A549 (cell line): ENCODE measurements around the gene MED13L.
"Not testable (repeated sequence)": the region's sequence is repeated elsewhere in the genome, so short reads cannot be mapped to it uniquely, and the experiment has no call there.

Experiments used
- CHD2 ChIP-seq: fragments of 150-350 bp; IDR thresholded peaks from 2 replicates; pipeline ENCODE4 v1.6.1; 2014; ENCODE audit warnings: low read length; ENCODE audit not compliant: partially characterized antibody
- FOSL2 ChIP-seq, 2 experiments: fragments of 450-650 bp in 1 of 2; fragments of >200 bp in 1 of 2; sonication (Bioruptor Twin) in 1 of 2; formaldehyde crosslinking; IDR thresholded peaks; 2 replicates each; pipeline versions ENCODE4 v1.5.0 to v1.6.1; 2016 to 2020; ENCODE audit warnings: mild to moderate bottlenecking in 1 of 2, moderate library complexity in 1 of 2
- GATA3 ChIP-seq: IDR thresholded peaks from 2 replicates; pipeline ENCODE4 v1.6.1; 2012; ENCODE audit warnings: borderline replicate concordance
- POLR2AphosphoS2 ChIP-seq: conservative IDR thresholded peaks from 2 replicates; pipeline ENCODE4 v1.6.1; 2012; ENCODE audit warnings: low read length, improper control_type of control experiment, inconsistent platforms
- RARB ChIP-seq: fragments of 250-450 bp; sonication (Bioruptor Pico); IDR thresholded peaks from 2 replicates; pipeline ENCODE4 v1.8.0; 2021; ENCODE audit warnings: mild to moderate bottlenecking, moderate library complexity
- RCOR1 ChIP-seq: fragments of 150-350 bp; IDR thresholded peaks from 2 replicates; pipeline ENCODE4 v1.6.1; 2014; ENCODE audit warnings: antibody characterized with exemption, low read length, low read depth
- SMC3 ChIP-seq: fragments of >200 bp; sonication (Bioruptor Twin); formaldehyde crosslinking; IDR thresholded peaks from 3 replicates; pipeline ENCODE4 v1.6.1; 2018; ENCODE audit warnings: inconsistent platforms
- TF ChIP-seq, protein P1 (sequence below): fragments of >200 bp; sonication (Bioruptor Twin); formaldehyde crosslinking; IDR thresholded peaks from 3 replicates; pipeline ENCODE4 v1.6.1; 2016
- TF ChIP-seq, protein P2 (sequence below): fragments of >200 bp; sonication (Bioruptor Twin); formaldehyde crosslinking; IDR thresholded peaks from 3 replicates; pipeline ENCODE4 v1.5.1; 2016
- TF ChIP-seq, protein P3 (sequence below): fragments of 200-600 bp; sonication (generic); IDR thresholded peaks from 2 replicates; pipeline ENCODE4 v1.6.1; 2016; ENCODE audit warnings: antibody characterized with exemption, mild to moderate bottlenecking, moderate library complexity
- TF ChIP-seq, protein P4 (sequence below): fragments of 150-350 bp; IDR thresholded peaks from 2 replicates; pipeline ENCODE4 v1.6.1; 2014; ENCODE audit warnings: low read depth, mild to moderate bottlenecking, low read length
- TF ChIP-seq, protein P5 (sequence below): fragments of 450-650 bp; IDR thresholded peaks from 2 replicates; pipeline ENCODE4 v1.6.1; 2014; ENCODE audit warnings: antibody characterized with exemption

DNA sequence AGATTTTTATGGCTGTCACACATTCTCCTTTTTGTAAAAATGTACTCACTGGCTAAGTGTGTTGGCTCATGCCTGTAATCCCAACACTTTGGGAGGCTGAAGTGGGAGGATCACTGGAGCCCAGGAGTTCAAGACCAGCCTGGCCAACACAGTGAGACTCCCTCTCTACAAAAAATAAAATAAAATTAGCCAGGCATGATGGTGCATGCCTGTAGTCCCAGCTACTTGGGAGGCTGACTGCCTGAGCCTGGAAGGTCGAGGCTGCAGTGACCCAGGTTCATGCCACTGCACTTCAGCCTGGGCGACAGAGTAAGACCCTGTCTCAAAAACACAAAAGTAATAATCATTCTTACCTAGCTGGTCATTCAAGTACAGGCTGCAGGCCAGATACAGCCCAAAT lies 300.7 kb downstream of the MED13L start:
- not testable (repeated sequence) for TF ChIP-seq CHD2; SMC3; RCOR1; FOSL2 (IDR thresholded peaks at IDR 0.05); FOSL2 (CRISPR knock-in tag; IDR thresholded peaks at IDR 0.05); RARB (CRISPR knock-in tag); GATA3; POLR2AphosphoS2
- TF ChIP-seq, protein P1, sequence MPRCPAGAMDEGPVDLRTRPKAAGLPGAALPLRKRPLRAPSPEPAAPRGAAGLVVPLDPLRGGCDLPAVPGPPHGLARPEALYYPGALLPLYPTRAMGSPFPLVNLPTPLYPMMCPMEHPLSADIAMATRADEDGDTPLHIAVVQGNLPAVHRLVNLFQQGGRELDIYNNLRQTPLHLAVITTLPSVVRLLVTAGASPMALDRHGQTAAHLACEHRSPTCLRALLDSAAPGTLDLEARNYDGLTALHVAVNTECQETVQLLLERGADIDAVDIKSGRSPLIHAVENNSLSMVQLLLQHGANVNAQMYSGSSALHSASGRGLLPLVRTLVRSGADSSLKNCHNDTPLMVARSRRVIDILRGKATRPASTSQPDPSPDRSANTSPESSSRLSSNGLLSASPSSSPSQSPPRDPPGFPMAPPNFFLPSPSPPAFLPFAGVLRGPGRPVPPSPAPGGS: not testable (repeated sequence)
- TF ChIP-seq, protein P2, sequence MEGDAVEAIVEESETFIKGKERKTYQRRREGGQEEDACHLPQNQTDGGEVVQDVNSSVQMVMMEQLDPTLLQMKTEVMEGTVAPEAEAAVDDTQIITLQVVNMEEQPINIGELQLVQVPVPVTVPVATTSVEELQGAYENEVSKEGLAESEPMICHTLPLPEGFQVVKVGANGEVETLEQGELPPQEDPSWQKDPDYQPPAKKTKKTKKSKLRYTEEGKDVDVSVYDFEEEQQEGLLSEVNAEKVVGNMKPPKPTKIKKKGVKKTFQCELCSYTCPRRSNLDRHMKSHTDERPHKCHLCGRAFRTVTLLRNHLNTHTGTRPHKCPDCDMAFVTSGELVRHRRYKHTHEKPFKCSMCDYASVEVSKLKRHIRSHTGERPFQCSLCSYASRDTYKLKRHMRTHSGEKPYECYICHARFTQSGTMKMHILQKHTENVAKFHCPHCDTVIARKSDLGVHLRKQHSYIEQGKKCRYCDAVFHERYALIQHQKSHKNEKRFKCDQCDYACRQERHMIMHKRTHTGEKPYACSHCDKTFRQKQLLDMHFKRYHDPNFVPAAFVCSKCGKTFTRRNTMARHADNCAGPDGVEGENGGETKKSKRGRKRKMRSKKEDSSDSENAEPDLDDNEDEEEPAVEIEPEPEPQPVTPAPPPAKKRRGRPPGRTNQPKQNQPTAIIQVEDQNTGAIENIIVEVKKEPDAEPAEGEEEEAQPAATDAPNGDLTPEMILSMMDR: not testable (repeated sequence)
- TF ChIP-seq, protein P3, sequence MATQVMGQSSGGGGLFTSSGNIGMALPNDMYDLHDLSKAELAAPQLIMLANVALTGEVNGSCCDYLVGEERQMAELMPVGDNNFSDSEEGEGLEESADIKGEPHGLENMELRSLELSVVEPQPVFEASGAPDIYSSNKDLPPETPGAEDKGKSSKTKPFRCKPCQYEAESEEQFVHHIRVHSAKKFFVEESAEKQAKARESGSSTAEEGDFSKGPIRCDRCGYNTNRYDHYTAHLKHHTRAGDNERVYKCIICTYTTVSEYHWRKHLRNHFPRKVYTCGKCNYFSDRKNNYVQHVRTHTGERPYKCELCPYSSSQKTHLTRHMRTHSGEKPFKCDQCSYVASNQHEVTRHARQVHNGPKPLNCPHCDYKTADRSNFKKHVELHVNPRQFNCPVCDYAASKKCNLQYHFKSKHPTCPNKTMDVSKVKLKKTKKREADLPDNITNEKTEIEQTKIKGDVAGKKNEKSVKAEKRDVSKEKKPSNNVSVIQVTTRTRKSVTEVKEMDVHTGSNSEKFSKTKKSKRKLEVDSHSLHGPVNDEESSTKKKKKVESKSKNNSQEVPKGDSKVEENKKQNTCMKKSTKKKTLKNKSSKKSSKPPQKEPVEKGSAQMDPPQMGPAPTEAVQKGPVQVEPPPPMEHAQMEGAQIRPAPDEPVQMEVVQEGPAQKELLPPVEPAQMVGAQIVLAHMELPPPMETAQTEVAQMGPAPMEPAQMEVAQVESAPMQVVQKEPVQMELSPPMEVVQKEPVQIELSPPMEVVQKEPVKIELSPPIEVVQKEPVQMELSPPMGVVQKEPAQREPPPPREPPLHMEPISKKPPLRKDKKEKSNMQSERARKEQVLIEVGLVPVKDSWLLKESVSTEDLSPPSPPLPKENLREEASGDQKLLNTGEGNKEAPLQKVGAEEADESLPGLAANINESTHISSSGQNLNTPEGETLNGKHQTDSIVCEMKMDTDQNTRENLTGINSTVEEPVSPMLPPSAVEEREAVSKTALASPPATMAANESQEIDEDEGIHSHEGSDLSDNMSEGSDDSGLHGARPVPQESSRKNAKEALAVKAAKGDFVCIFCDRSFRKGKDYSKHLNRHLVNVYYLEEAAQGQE: not testable (repeated sequence)
- TF ChIP-seq, protein P4, sequence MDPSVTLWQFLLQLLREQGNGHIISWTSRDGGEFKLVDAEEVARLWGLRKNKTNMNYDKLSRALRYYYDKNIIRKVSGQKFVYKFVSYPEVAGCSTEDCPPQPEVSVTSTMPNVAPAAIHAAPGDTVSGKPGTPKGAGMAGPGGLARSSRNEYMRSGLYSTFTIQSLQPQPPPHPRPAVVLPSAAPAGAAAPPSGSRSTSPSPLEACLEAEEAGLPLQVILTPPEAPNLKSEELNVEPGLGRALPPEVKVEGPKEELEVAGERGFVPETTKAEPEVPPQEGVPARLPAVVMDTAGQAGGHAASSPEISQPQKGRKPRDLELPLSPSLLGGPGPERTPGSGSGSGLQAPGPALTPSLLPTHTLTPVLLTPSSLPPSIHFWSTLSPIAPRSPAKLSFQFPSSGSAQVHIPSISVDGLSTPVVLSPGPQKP: not testable (repeated sequence)
- TF ChIP-seq, protein P5, sequence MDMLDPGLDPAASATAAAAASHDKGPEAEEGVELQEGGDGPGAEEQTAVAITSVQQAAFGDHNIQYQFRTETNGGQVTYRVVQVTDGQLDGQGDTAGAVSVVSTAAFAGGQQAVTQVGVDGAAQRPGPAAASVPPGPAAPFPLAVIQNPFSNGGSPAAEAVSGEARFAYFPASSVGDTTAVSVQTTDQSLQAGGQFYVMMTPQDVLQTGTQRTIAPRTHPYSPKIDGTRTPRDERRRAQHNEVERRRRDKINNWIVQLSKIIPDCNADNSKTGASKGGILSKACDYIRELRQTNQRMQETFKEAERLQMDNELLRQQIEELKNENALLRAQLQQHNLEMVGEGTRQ: not testable (repeated sequence)
